RKO (cell line): ENCODE data around the gene HCK.
A peak's percentile ranks its signal among the peaks of the same experiment; 100 is the strongest.
"Not testable (repeated sequence)": the region's sequence is repeated elsewhere in the genome, so short reads cannot be mapped to it uniquely, and the experiment has no call there.

Experiments
- DNase-seq: peaks from one replicate; pipeline ENCODE4 v3.0.0-alpha.2; 2016; ENCODE audit warnings: low spot score

The HCK gene

DNA sequence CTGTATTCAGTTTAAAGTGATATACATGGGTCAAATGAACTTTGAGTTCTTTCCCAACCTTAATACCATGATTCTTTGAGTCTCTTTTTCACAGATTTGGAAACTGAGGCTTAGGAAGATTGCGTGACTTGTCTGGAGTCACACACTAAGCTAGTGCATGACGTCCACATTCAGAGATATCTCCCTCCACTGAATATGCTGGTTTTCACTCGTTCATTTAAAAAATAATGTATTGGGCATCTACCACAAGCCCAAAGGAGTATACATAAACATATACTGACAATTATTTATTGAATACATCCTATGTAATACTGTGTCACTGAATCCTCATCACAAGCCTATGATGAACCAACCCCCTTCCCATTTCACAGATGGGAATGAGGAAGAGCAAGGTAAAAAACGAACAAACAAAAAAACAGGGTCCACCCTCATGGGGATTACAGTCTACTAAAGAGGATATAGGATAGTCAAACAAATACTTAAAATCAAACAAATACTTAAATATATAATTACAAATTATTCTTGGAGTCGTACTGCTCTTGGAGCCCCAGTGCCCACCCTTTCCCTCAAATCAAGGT is 56.9 kb downstream of the HCK start:
- DNase-seq: no peak

DNA sequence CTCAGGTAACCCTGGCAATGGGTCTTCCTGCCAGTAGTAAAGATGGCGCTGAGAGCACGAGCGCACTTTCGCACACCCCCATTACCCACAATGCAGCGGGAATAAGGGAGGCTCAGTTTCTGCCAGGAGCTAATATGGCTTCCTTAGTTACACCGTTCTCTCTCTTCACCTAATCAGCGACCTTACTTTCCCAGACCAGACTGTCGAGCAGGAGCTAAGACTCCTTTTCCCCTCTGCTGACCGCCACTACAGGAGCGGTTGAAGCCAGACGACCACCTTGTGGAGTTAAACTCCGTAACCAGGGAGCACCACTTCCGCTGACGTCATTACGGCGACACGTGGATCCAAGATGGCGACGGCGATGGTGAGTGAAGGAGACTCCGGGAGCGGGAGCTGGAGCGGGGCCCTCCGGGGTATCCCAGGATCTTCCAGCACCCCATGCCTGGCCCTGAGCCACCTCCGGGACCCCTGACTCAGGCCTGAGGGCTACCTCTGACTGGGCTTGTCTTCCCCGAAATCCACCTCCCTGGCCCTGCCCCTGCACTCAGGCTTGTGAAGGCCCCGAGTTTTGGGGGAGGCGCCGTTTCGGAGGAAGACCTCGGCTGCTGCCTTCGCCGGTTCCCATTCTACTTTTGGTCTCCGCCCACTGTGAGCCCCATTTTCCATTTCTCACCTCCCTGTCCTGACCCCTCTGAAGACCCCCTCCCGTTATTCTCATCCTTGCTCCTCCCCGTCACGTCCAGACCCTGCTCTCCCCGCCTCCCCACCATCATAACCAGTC is 57.5 kb downstream of the HCK start, which contains the start of gene TM9SF4:
TSS of gene TM9SF4 (plus strand) at position 323 of the 781 bp plus-strand sequence. CDS start at position 350, 27 bp downstream.
- peak; percentile 97 for DNase-seq

DNA sequence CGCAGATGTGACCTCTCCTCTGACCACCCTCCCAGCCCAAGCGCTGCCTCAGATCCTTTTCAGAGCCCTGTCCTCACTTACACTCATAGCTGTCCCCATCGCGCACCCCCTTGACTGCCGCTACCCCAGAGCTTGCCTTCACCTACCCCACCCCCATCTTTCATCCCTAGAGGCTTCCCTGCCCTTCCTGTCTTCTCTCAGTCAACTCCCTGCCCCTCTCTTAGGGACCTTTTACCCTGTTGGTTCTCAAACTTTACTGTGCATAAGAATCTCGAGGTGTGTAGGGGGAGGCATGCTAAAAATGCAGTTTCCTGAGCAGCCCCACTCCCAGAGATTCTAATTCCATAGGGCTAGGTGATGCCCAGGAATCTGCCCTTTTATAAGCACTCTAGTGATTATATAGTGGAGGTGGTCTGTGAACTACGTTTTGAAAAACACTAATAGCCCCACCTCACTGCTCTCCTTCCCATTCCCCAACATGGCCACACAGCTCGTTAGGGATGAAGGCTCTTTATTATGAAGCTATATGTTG is 58.2 kb downstream of the HCK start:
- DNase-seq: peak; percentile 57

DNA sequence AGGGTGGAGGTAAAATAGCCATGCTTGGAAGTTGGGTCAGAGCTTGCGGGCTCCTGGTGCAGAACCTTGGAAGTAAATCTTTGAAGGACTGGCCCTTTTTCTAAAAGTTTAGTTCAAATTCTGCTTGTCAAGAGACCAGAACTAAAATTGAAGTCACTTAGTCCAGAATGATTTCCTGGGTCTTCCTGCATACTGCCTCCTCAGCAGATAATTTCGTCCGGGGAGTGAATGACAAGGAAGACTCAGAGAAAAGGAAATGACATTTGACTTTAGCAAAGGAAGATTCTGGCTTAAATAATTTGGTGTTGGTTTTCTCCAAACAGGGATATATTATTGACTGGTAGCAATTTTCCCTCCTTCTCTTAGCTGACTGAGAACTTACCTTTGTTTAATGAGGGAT is 58.7 kb downstream of the HCK start:
- DNase-seq: peak; percentile 21

DNA sequence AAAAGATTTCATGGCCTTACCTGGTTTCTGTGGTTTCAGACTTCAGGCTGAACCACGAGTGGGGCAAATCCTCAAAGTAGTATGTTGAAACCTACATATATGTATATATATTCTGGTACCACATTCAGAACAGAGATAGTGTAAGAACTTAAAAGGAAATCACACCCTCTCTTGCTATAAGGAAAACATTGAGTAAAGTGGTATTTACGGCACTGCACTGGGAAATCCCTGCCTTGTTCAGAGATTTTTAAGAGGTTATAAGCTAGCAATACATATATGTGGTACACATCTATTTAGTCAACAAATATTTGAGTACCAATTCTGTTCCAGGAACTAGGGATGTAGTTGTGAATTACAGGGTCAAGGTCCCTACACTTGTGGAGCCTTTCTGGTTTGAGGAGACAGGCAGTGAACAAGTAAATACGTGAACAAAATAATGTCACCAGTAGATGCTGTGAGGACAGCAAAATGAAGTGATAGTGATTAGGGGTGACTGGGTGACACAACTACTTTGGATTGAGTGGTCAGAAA is 59.2 kb downstream of the HCK start:
- no peak for DNase-seq

DNA sequence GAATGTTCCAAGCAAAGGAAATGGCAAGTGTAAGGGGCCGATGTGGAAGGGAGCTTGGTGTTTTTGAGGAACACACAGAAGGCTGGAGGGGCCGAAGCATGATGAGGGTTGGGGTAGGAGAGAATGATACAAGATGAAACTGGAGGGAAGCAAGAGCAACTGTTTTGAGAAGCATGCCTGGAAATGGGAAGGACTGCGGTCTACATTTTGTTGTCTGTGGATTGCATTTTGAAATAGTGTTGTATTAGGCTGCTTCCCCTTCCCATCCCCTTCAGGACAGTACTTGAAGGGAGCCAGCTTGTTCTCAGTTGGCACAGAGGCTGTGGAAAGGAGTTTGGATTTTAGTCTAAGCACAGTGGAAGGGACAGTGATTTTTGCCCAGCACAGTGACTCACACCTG is 59.7 kb downstream of the HCK start:
- no peak for DNase-seq

DNA sequence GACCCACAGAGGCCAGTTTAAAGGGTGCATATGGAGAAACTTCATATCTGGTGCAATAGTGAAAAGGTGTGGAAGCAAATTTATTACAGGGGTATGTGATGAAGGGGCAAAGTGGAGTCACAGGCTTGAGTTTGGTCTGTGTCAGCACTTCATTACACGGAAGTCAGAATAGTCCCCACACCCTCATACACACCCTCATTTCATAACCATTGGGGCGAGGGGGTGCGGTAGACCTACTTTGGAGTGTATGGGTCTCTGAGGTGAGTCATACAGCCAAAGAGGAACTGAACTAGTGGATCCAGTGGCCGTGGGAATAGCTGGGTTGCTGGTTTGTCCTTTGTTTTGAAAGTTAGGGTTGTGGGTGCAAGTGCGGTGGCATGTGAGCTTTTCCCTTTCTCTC is 60.8 kb downstream of the HCK start:
- DNase-seq: no peak

DNA sequence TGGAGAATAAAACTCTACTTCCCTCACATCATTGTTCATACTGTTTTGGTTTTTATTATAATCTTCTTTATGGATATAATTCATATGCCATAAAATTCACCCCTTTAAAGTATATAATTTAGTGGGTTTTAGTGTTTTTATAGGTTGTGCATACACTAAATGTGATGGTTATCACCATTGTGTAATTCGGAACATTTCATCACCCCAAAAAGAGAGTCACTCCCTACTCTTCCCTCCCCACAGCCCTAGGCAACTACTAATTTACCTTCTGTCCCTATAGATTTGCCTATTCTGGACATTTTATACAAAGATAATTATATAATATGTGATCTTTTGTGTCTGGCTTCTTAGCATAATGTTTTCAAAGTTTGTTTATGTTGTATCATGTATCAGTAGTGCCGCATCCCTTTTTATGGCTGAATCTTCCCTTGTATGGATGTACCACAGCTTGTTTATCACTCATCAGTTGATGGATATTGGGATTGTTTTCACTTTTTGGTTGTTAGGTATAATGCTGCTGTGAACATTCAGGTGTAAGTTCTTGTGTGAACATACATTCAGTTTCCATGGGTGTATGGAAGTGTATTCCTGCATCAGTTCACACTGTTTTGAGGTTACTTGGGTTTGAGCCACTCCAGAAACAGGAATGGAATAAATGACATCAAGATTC is 61.7 kb downstream of the HCK start:
- DNase-seq: no peak

DNA sequence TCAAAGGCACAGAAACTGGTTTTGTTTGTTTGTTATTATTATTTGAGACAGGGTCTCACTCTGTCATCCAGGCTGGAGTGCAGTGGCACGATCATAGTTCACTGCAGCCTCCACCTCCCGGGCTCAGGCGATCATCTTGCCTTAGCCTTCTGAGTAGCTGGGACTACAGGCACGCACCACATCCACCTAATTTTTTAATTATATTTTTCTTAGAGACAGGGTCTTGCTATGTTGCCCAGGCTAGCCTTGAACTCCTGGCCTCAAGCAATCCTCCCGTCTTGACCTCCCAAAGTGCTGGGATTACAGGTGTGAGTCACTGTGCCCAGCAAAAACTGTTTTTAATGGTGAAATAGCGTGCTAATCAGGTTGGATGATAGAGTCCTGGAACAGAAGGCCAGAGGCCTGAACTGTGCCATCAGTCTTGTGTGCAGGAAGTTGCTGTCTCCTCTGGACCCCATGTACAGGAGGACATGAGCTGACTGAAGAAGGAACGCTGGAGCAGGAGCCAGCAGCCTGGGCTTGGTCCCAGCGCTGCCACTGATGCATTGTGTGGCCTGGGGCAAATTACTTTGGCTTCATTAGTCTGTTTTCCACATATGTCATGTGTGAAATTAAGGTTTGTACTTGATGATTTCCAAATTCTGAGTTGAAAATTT is 62.4 kb downstream of the HCK start:
- no peak for DNase-seq

DNA sequence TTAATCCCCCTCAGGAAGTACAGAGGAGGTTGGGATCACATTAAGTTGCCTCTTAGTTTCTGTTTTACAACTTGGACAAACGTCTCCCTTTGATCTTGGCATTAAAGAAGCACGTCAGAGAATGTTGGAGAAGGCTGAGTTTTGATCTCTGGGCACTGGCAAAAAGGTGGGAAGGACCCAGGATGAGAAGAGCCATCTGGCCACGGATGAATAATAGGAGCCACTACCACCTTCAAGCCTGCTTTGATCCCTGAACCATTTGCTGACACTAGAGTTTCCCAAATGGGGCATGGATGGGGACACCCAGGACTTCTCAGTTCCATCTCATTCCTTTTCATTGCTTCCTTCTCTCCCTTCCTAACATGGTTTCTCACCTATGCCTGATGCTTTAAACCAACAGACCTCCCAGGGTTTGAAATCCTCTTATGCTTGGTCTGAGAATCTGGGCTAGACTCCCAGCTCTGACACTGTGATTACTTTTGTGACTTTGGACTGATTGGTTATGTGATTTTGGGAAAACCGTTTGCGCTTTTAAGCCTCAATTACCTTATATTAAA is 63.2 kb downstream of the HCK start:
- DNase-seq: no peak

DNA sequence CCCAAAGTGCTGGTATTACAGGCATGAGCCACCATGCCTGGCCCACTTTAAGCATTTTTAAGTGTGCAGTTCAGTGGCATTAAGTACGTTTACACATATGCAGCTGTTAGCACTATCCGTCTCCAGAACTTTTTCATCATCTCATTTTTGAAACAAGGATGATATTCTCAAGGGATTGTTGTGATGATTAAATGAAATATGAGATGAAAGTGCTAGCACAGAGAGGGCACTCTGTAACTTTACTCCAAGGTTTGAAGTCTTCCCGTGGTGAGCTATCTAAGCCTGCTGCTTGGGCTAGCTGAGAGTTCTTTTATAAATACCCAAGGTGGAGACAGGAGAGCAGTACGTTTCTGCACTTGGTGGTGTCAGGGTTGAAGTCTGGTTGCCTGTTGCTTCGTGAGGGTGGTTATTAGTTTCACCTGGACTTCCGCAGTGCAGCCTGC is 64.1 kb downstream of the HCK start:
- DNase-seq: no peak

DNA sequence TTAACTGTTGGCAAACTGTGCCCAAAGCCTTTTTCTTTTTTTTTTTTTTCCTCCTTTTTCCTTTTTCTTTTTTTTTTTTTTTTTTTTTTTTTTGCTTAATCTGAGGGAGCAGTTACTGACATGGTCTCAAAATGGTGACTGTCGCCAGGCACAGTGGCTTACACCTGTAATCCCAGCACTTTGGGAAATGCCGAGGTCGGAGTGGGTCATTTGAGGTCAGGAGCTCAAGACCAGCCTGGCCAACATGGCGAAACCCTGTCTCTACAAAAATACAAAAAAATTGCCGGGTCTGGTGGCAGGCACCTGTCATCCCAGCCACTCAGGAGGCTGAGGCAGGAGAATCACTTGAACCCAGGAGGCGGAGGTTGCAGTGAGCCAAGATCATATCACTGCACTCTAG is 64.8 kb downstream of the HCK start:
- not testable (repeated sequence) for DNase-seq

DNA sequence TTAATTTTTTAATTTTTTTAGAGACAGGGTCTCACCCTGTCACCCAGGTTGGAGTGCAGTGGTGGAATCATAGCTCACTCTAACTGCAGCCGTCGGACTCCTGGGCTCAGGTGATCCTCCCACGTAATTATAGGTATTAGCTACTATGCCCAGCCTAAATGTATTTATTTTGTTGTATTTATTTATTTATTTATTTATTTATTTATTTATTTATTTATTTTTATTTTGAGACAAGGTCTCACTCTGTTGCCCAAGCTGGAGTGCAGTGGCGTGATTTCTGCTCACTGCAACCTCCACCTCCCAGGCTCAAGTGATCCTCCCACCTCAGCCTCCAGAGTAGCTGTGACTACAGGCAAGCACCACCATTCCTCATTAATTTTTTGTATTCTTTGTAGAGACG is 66.4 kb downstream of the HCK start:
- DNase-seq: not testable (repeated sequence)

DNA sequence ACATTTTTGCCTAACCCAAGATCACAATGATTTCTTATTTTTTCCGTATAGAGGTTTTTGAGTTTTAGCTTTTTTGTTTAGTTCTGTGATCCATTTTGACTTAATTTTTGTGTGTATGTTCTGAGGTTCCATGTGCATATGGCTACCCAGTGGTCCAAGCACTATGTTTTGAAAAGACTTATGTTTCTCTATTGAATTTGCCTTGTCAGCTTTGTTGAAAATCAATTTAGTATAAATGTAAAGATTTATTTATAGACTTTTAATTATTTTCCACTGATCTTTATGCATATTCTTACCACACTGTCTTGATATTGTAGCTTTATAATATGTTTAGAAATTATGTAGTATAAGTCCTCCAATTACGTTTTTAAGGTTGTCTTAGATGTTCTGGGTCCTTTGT is 67.7 kb downstream of the HCK start:
- DNase-seq: no peak

DNA sequence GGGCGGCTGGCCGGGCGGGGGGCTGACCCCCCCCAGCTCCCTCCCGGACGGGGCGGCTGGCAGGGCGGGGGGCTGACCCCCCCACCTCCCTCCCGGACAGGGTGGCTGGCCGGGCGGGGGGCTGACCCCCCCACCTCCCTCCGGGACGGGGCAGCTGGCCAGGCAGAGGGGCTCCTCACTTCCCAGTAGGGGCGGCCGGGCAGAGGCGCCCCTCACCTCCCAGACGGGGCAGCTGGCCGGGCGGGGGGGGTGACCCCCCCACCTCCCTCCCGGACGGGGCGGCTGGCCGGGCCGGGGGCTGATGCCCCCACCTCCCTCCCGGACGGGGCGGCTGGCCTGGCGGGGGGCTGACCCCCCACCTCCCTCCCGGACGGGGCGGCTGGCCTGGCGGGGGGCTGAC is 69.9 kb downstream of the HCK start:
- not testable (repeated sequence) for DNase-seq

DNA sequence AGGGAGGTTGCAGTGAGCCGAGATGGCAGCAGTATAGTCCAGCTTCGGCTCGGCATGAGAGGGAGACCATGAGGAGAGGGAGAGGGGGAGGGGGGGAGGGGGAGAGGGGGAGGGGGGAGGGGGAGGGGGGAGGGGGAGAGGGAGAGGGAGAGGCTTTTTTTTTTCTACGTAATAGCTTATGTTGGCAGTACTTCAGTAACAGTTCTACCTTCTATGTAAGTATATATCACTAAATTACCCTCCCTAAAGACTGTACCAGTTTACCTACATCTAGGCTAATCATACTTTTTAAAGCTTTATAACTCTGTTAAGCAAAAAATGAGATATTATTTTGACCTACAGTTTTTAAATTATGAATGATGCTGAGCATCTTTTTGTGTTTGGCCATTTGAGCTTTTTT is 71.0 kb downstream of the HCK start:
- DNase-seq: no peak

DNA sequence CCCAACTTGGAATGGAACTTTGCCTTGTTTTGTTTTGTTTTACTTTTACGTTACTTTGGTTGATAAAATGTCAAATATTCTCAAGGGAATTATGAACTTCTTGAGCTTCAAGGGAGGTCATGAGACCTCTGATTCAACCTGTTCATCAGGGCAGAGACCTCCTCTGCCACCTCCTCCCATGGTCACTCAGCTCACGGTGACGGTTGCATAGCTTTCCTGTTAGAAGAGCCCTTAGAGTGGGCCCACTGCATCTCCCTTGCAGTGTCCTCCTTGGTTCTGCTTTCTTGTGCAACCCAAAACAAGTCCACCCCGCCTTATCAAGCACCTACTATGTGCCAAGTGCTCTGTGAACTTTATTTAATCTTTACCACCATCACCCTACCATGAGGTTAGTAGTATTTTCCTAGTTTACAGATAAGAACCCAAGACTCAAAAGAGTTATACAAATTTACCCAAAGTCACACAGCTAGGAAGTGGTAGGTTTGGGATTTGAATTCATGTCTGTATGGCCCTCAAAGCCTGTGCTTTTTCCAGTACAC is 72.9 kb downstream of the HCK start:
- no peak for DNase-seq

DNA sequence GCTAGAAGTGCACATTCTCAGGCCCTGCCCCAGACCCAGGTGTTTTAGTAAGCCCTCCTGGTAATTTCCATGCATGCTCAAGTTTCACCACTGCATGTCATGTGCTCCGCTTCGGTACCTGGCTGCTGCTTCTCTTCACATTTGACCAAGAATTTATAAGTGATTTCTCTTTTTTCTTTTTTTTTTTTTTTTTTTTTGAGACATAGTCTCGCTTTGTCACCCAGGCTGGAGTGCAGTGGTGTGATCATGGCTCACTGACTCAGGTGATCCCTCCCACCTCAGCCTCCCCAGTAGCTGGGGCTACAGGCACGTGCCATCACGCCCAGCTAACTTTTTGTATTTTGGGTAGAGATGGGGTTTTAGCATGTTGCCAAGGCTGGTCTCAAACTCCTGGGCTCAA is 73.5 kb downstream of the HCK start:
- no peak for DNase-seq

DNA sequence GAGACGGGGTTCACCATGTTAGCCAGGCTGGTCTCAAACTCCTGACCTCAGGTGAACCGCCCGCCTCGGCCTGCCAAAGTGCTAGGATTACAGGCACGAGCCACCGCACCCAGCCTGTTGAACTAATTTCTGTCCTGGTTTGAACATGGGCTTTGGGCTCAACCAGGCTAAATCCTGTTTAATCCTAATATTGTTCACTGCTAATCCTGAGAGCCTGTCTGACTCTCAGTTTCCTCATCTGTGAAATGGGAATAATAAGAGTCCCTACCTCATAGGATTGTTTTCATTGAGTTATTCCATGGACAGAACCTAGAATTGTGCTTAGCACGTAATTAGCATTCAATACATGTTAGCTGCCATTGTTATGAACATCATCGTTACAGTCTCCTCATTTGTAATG is 74.9 kb downstream of the HCK start:
- no peak for DNase-seq

DNA sequence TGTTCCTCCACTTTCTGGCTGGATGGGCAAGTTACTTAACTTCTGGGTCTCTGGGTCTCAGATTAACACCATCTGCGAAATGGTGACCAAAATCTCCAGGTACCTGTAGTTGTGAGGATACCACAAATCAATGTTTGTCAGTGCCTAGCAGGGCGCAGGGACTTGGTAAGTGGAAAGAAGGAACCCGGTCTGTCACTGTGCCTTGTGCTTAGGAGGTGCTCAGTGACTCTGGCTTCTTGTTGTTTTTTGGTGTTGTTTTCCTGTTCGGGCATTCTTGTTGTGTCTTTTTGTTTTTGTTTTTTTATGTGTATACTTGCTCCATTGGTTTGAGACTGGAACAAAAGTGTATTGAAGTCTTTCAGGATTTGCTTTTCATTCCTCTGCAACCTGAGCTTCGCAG is 75.3 kb downstream of the HCK start:
- DNase-seq: no peak

DNA sequence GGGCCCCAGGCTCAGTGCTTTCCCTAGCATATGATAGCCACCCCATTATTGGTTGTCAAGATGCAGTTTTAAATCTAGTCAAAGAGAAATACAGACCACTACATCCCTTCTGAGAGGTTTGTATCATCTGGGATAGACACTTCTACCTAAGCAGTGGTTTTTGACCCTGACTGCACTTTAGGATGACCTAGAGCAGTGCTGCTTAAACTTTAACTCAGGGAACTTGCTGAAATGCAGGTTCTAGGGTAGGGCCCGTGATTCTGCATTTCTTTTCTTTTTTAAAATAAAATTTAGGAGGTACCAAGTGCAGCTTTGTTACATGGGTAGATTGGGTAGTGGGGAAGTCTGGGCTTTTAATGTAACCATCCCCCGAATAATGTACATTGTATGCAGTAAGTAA is 76.1 kb downstream of the HCK start:
- DNase-seq: no peak

DNA sequence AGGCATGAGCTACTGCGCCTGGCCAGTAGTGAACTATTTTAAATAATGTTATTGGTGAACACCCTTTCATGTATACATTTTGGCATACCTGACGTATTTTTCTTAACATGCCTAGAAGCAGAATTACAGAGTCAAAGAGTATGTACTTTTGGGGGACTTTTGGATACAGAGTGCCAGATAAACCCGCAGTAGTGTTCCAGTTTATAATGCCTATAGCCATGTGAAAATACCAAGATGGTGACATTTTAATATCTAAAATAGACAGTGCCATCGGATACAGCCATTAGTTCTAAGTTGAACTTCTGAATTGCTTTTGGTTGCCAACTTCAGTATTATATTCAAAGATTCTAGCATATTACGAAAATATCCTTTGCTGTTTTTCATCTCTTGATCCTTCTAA is 77.8 kb downstream of the HCK start:
- no peak for DNase-seq
